PC-9 (cell line): Measurements from ENCODE around the gene RBMX2.
"Not testable (repeated sequence)": the region's sequence is repeated elsewhere in the genome, so short reads cannot be mapped to it uniquely, and the experiment has no call there.

ENCODE experiments used
- CTCF ChIP-seq: fragments of 200-600 bp; sonication (generic); conservative IDR thresholded peaks from 2 replicates; pipeline ENCODE4 v1.6.1; 2017; ENCODE audit warnings: mixed run types, antibody characterized with exemption, mild to moderate bottlenecking, moderate library complexity
- EZH2 ChIP-seq: fragments of 200-600 bp; sonication (generic); IDR thresholded peaks from 2 replicates; pipeline ENCODE4 v1.8.0; 2017; ENCODE audit warnings: antibody characterized with exemption, low read depth

- TF ChIP-seq CTCF, EZH2: not testable (repeated sequence)
These were observed 27.4 kb downstream of the RBMX2 start for GRCh38 chrX:130429236-130429635.
